ENCODE measurements around the gene CECR2.
A peak's percentile ranks its signal among the peaks of the same experiment; 100 is the strongest.
"Not testable (repeated sequence)": the region's sequence is repeated elsewhere in the genome, so short reads cannot be mapped to it uniquely, and the experiment has no call there.

CECR2 gene

GRCh38 chr22:17402293-17402692 is 33.0 kb downstream of the CECR2 start:
- DNase-seq (ENCODE audit: low read depth, low spot score) = no peak

GRCh38 chr22:17403906-17404305 is 34.6 kb downstream of the CECR2 start:
- no peak for DNase-seq (ENCODE audit: low read depth, low spot score)

GRCh38 chr22:17407643-17408042 is 38.4 kb downstream of the CECR2 start:
- DNase-seq (ENCODE audit: low read depth, low spot score) = no peak

GRCh38 chr22:17410576-17410975 is 41.3 kb downstream of the CECR2 start:
- DNase-seq (ENCODE audit: low read depth, low spot score) = no peak

GRCh38 chr22:17411213-17411612 is 42.0 kb downstream of the CECR2 start:
- no peak for DNase-seq (ENCODE audit: low read depth, low spot score)

- DNase-seq (ENCODE audit: low read depth, low spot score) = no peak
Measured at GRCh38 chr22:17412232-17412631, 43.0 kb downstream of the CECR2 start.

- DNase-seq (ENCODE audit: low read depth, low spot score) = no peak
Measured at GRCh38 chr22:17418890-17419324, 49.6 kb downstream of the CECR2 start.

- no peak for DNase-seq (ENCODE audit: low read depth, low spot score)
Measured at GRCh38 chr22:17419348-17419747, 50.1 kb downstream of the CECR2 start.

- DNase-seq (ENCODE audit: low read depth, low spot score) = no peak
Measured at GRCh38 chr22:17422736-17423343, 53.6 kb downstream of the CECR2 start.

GRCh38 chr22:17423616-17424015 is 54.4 kb downstream of the CECR2 start:
- DNase-seq (ENCODE audit: low read depth, low spot score) = no peak

- not testable (repeated sequence) for DNase-seq (ENCODE audit: low read depth, low spot score)
Measured at GRCh38 chr22:17427528-17427927, 58.3 kb downstream of the CECR2 start.

- no peak for DNase-seq (ENCODE audit: low read depth, low spot score)
Measured at GRCh38 chr22:17429516-17429915, 60.3 kb downstream of the CECR2 start.

GRCh38 chr22:17430412-17430811 is 61.2 kb downstream of the CECR2 start:
- DNase-seq (ENCODE audit: low read depth, low spot score) = peak; percentile 28

- DNase-seq (ENCODE audit: low read depth, low spot score) = no peak
Measured at GRCh38 chr22:17431179-17431578, 61.9 kb downstream of the CECR2 start.

- DNase-seq (ENCODE audit: low read depth, low spot score) = no peak
Measured at GRCh38 chr22:17434856-17435255, 65.6 kb downstream of the CECR2 start.

GRCh38 chr22:17435375-17435774 is 66.1 kb downstream of the CECR2 start:
- no peak for DNase-seq (ENCODE audit: low read depth, low spot score)

GRCh38 chr22:17436382-17436980 is 67.2 kb downstream of the CECR2 start:
- no peak for DNase-seq (ENCODE audit: low read depth, low spot score)

GRCh38 chr22:17436981-17437412 is 67.7 kb downstream of the CECR2 start:
- DNase-seq (ENCODE audit: low read depth, low spot score) = no peak

- DNase-seq (ENCODE audit: low read depth, low spot score) = no peak
Measured at GRCh38 chr22:17438026-17438425, 68.8 kb downstream of the CECR2 start.

GRCh38 chr22:17441326-17441725 is 72.1 kb downstream of the CECR2 start:
- no peak for DNase-seq (ENCODE audit: low read depth, low spot score)

- DNase-seq (ENCODE audit: low read depth, low spot score) = no peak
Measured at GRCh38 chr22:17443405-17444203, 74.3 kb downstream of the CECR2 start.

GRCh38 chr22:17444204-17444504 is 74.9 kb downstream of the CECR2 start:
- DNase-seq (ENCODE audit: low read depth, low spot score) = no peak

GRCh38 chr22:17446698-17447097 is 77.4 kb downstream of the CECR2 start:
- no peak for DNase-seq (ENCODE audit: low read depth, low spot score)

Measured in smooth muscle cell of the brain vasculature (primary cell).